ENCODE data around the gene XPO6. TPM values are rescaled to one million over a fixed set of nuclear protein-coding genes. Genes with fewer than 3 reads are reported as not detected.

Gene XPO6
- total RNA-seq, 4 donors from 2014 or later = 45.7 to 104 (median 78.1) TPM

DNA sequence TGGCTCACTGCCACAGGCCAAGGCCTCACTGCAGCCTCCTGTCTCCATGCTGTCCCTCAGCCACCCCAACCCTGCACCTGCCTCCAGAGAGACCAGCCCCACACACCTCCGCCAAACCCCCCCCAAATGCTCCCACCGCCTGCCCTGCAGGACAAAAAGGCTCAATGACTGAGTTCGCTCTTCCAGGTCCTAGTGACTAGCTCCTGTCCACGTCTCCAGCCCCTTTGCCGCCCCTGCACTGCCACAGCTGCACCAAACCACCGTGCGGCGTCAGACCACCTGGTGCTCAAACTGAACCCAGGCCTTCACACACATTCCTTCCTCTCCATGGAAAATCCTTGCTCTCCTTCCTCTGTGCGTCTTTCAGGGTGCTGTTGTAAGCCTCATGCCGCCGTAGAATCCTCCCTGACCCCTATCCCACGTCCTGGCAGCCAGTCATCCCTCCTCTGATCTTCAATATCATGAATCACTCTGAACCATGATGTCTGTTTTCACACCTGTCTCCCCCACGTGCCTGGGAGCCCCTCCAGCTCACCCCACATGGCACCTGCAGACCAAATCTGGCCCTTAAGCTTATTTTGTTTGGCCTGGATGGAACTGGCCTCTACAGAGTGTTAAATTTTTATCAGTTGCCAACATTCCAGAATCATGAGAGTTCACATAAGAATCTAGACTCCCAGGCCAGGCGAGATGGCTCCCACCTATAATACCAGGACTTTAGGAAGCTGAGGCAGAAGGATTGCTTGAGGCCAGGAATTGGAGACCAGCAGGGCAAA is 144.0 kb downstream of the XPO6 start:
- no peak for DNase-seq (ENCODE audit: low spot score in 2 of 2)
- TF ChIP-seq, protein P1, sequence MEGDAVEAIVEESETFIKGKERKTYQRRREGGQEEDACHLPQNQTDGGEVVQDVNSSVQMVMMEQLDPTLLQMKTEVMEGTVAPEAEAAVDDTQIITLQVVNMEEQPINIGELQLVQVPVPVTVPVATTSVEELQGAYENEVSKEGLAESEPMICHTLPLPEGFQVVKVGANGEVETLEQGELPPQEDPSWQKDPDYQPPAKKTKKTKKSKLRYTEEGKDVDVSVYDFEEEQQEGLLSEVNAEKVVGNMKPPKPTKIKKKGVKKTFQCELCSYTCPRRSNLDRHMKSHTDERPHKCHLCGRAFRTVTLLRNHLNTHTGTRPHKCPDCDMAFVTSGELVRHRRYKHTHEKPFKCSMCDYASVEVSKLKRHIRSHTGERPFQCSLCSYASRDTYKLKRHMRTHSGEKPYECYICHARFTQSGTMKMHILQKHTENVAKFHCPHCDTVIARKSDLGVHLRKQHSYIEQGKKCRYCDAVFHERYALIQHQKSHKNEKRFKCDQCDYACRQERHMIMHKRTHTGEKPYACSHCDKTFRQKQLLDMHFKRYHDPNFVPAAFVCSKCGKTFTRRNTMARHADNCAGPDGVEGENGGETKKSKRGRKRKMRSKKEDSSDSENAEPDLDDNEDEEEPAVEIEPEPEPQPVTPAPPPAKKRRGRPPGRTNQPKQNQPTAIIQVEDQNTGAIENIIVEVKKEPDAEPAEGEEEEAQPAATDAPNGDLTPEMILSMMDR (IDR thresholded peaks at IDR 0.05) = no peak
- TF ChIP-seq POLR2A (IDR thresholded peaks at IDR 0.05) = no peak
- 77 to 78% methylated on average over 14 of the region's 14 CpGs for WGBS, 2 donors
- intact Hi-C loops (cut with DNase I; ENCODE audit: low total_unique reads) = loop anchor here (10.0 kb wide), 1 partner anchor 373 kb away; no protein-coding TSS in a partner anchor
- no peak overlapping the region for H3K4me3 ChIP-seq (ENCODE audit: low read depth, poor library complexity, severe bottlenecking)

DNA sequence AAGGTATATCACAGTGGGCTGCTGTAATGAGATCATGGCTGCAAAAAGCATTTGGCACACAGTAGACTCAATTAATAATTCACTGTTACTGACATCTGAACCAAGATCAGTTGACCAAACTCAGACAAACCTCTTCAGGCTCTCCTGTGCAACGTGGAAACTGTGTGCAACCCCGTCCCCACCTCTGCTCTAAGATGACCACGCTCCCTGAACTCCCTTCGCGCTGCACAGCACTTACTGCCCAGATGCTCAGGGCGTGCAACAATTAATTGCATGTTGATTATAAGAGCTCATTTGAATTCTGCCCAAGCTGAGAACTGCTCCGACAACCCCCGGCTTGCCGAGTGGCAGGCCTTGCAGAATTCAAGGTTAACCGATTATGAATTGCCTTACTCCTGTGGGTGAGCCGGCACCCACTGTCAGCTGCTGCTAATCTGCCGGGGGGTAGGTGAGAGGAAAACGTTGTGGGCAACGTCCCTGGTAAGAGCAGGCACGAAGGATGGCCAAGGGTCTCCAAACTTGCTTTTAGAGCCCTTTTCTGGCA is 147.0 kb downstream of the XPO6 start:
- intact Hi-C loops (cut with DNase I; ENCODE audit: low total_unique reads) = loop anchor here (10.0 kb wide), 1 partner anchor 370 kb away; no protein-coding TSS in a partner anchor
- no peak overlapping the region for H3K4me3 ChIP-seq (ENCODE audit: low read depth, poor library complexity, severe bottlenecking)
- TF ChIP-seq, protein P1 (IDR thresholded peaks at IDR 0.05) = no peak
- no peak for TF ChIP-seq POLR2A (IDR thresholded peaks at IDR 0.05)
- 72 to 82% methylated on average over 15 of the region's 15 CpGs for WGBS, 2 donors
- DNase-seq (ENCODE audit: low spot score in 2 of 2) = no peak

DNA sequence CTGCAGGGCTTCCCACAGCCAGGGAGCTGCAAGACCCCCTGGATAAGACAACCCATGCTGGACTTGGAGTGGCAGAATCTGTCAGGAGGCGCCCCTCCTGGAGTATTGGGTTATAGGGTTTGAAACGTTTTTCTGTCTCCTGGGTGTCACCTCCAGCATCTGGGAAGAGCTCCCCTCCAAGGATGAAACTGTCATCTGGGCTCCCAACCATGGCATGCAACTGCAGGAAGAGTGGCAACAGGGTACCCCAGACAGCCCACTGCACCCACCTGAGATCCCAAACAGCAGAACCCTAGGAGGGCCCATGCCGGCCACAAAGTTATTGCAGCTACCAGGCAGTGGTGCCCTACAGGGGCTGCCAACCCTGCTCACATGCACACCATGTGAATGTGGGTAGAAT is 147.6 kb downstream of the XPO6 start:
- DNase-seq (ENCODE audit: low spot score in 2 of 2) = no peak
- no peak for TF ChIP-seq POLR2A (IDR thresholded peaks at IDR 0.05)
- TF ChIP-seq, protein P1 (IDR thresholded peaks at IDR 0.05) = no peak
- intact Hi-C loops (cut with DNase I; ENCODE audit: low total_unique reads) = loop anchor here (10.0 kb wide), 1 partner anchor 369 kb away; no protein-coding TSS in a partner anchor
- WGBS, 2 donors = 51 to 55% methylated on average over 3 of the region's 3 CpGs
- no peak overlapping the region for H3K4me3 ChIP-seq (ENCODE audit: low read depth, poor library complexity, severe bottlenecking)

DNA sequence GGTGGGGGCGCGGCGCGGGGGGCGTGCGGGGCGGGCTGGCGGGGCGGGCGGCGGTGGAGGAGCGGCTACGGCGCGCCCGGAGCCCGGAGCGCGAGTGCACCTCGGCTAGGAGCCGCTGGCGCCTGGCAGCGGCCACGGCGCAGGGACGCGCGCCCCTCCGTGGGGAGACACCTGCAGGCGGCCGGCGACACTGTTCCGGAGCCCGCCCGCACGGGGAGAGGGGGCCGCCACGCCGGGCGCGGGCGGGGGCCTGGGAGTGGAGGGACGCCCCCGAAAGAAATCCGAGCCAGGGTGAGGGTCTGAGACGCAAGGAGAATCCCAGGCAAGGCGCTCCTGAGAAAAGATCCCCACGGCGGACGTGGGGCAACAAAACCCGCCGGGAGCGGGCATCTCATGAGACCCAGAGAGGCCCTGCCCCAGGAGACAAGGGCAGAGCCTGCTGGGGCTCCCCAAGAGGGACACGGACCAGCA is 148.1 kb downstream of the XPO6 start, which contains the start of gene GSG1L:
Gene GSG1L, minus strand, starts transcription at position 124 of the 471 bp plus-strand sequence. CDS start 290 bp downstream, outside the sequence.
- H3K4me3 ChIP-seq (ENCODE audit: low read depth, poor library complexity, severe bottlenecking) = no peak within 1 kb of the TSS
- DNase-seq (ENCODE audit: low spot score in 2 of 2) = no peak
- 2 to 13% methylated on average over 11 to 22 of the region's 54 CpGs for WGBS, 2 donors
- intact Hi-C loops (cut with DNase I; ENCODE audit: low total_unique reads) = loop anchor here (10.0 kb wide), 1 partner anchor 369 kb away; no protein-coding TSS in a partner anchor
- TF ChIP-seq, protein P1 (IDR thresholded peaks at IDR 0.05) = no peak
- TF ChIP-seq POLR2A (IDR thresholded peaks at IDR 0.05) = no peak

DNA sequence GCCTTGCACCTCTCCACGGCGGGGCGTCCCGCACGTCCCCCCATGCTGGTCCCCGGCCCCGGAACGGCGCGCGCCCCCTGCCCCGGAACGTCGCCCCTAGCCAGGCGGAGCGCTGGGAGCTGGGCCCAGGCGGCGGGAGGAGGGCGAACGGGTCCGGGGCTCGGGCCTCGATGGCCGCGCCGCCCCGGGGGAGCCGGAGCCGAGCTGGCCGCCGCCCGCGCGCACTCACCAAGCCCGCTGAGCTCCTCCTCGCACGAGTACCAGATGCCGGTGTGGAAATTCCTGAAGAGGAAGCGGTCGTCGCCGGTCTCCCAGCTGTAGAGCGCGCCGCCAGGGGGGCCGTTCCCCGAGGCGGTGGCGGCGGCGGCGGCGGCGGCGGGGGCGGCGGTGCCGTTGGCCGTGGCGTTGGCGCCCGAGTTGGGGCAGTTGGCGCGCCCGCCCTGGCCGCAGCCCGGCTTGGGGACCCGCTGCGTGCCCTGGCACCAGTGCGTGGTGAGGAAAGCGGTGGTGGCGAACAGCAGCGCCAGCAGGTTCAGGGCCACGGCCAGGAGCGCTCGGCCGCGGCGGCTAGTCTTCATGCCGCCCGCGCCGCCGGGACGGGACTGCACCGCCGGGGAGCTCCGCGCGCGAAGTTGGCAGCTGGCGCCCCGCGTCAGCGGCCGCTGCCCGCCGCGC is 148.8 kb downstream of the XPO6 start:
- TF ChIP-seq, protein P1 (IDR thresholded peaks at IDR 0.05) = no peak
- TF ChIP-seq POLR2A (IDR thresholded peaks at IDR 0.05) = no peak
- no peak overlapping the region for H3K4me3 ChIP-seq (ENCODE audit: low read depth, poor library complexity, severe bottlenecking)
- DNase-seq (ENCODE audit: low spot score in 2 of 2) = no peak
- intact Hi-C loops (cut with DNase I; ENCODE audit: low total_unique reads) = loop anchor here (10.0 kb wide), 1 partner anchor 368 kb away; no protein-coding TSS in a partner anchor
- WGBS, 2 donors = 0% methylated on average over 9 of the region's 99 CpGs; no CpG with 5 or more reads in 1 of the 2 donors
